ENCODE measurements around the gene MN1.

The MN1 gene

GRCh38 chr22:27799015-27799826 lies 2.3 kb downstream of the MN1 start:
- DNase-seq = no peak

- no peak for DNase-seq
Observed at GRCh38 chr22:27798511-27799014, 3.0 kb downstream of the MN1 start.

- no peak for DNase-seq
Observed at GRCh38 chr22:27797520-27798391, 3.8 kb downstream of the MN1 start.

GRCh38 chr22:27796829-27797519 lies 4.6 kb downstream of the MN1 start:
- no peak for DNase-seq

- no peak for DNase-seq
Observed at GRCh38 chr22:27795696-27796517, 5.6 kb downstream of the MN1 start.

- no peak for DNase-seq
Observed at GRCh38 chr22:27795053-27795452, 6.5 kb downstream of the MN1 start.

- DNase-seq = no peak
Observed at GRCh38 chr22:27794226-27794625, 7.3 kb downstream of the MN1 start.

GRCh38 chr22:27793576-27793975 lies 8.0 kb downstream of the MN1 start:
- no peak for DNase-seq

GRCh38 chr22:27792452-27793161 lies 8.9 kb downstream of the MN1 start:
- DNase-seq = no peak

- DNase-seq = no peak
Observed at GRCh38 chr22:27791859-27792241, 9.7 kb downstream of the MN1 start.

- DNase-seq = no peak
Observed at GRCh38 chr22:27791159-27791858, 10.2 kb downstream of the MN1 start.

- DNase-seq = no peak
Observed at GRCh38 chr22:27790376-27791158, 11.0 kb downstream of the MN1 start.

GRCh38 chr22:27788500-27789288 lies 12.9 kb downstream of the MN1 start:
- no peak for DNase-seq

GRCh38 chr22:27786965-27787364 lies 14.6 kb downstream of the MN1 start:
- no peak for DNase-seq

- no peak for DNase-seq
Observed at GRCh38 chr22:27786291-27786932, 15.1 kb downstream of the MN1 start.

- no peak for DNase-seq
Observed at GRCh38 chr22:27785831-27786230, 15.7 kb downstream of the MN1 start.

- no peak for DNase-seq
Observed at GRCh38 chr22:27784120-27784475, 17.5 kb downstream of the MN1 start.

- DNase-seq = no peak
Observed at GRCh38 chr22:27783436-27784119, 18.0 kb downstream of the MN1 start.
